Activated CD4-positive, CD25-positive, alpha-beta regulatory T cell treated with anti-CD3 and anti-CD28 coated beads, Interleukin-2, amount 50 U/mL, for 16 hours (primary cell): Measurements from ENCODE around the gene COMMD2.

ENCODE experiments used
- DNase-seq: peaks from one replicate; pipeline ENCODE4 v3.0.0-alpha.2; 2020; ENCODE audit warnings: low read depth, low spot score

The COMMD2 gene

DNA sequence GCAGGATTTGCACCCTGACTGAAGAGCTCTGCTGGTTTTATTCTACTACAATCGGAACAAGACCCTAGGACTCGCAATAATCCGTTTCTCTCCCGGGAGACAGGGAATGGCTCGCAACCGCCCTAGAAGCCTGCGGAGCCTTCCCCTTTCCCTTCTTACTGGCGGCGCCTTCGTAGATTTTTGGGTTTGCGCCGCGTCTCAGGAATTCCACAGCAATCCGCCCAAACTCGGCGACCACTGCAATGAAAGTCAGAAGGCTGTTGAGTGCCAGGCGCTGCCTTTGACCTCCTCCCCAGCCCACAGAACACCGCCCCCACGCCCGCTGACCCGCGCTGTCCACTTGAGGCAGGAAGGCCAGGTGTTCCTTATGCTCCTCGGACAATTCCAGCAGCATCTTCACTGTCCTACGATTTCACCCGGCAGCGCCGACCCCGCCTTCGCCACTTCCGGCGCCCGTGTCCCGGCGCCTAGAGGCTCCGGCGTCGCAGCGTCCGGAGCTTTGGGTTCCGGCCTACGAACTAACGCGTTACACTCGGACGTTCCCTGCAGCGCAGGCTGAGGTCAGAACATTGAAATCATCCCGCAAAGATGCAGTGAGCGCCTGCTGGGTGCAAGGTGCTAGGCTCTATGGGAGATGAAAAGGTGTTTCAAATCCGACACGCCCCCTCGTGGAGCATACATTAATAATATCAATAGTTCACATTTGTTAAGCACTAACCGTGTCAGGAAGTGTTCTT is at the start of gene COMMD2:
Gene COMMD2 (minus strand): TSS at position 439 of the 737 bp plus-strand sequence. CDS start 45 bp downstream, at position 394.
- DNase-seq, result peak; percentile 51

DNA sequence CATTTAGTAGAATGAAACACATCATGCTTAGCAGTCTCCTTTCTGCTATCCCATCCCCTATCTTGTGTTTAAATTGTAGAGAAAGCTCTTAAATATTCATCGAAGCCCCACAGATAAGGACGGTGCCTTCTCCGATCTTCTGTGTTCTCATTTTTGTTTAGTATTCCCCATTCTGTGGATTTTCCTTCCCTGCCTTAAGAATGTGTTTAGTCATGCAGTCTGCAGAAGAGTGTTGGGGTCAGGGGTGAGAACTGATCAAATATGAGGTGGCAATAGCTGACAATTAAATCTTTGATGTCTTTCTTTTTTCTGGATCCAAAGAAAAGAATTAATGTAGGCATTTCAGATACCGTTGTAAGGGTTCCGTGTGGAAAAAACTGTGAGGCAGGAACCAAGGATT is 49.4 kb upstream of the COMMD2 start:
- DNase-seq, result no peak

DNA sequence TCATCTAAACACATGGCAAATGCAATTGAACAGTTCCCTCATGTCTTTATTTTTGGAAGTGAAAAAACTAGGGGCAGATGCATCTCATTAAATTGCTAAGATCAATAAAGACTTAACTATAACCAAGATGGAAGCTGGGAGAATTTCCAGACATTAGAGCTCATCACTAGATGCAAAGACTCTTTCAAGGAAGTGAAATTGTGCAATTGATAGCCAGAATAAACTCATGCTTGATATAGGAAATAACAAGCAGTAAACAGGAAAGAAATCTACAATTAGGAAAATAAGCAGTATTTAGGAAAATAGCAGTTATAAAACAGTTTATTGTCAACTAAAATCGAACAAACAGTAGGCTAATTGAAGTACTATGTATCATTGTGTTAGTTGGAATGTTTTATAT is 48.9 kb upstream of the COMMD2 start:
- no peak for DNase-seq

DNA sequence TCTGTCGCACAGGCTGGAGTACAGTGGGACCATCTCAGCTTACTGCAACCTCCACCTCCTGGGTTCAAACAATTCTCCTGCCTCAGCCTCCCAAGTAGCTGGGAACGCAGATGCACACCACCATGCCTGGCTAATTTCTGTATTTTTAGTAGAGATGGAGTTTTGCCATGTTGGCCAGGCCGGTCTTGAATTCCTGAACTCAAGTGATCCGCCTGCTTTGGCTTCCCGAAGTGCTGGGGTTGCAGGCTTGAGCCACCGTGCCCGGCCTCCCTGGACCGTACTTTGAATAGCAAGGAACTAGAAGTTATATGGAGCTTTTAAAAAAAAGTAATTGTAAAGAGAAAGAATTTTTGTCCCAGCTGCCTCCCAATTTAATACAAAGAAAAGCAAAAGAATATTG is 48.4 kb upstream of the COMMD2 start:
- DNase-seq, result no peak

DNA sequence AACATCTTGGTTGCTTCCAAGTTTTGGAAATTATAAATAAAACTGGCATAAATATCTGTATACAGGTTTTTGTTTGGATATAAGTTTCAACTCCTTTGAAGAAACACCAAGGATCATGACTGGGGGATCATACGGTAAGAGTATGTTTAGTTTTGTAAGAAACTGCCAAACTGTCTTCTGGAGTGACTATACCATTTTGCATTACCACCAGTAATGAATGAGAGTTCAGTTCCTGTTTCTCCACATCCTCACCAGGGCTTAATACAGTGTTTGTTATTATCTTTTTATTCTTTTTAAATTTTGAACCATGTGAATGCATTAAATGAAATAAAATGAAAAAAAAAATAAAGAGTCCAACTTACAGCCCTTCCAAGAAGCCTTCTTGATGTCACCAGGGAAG is 43.7 kb upstream of the COMMD2 start:
- DNase-seq, result no peak

DNA sequence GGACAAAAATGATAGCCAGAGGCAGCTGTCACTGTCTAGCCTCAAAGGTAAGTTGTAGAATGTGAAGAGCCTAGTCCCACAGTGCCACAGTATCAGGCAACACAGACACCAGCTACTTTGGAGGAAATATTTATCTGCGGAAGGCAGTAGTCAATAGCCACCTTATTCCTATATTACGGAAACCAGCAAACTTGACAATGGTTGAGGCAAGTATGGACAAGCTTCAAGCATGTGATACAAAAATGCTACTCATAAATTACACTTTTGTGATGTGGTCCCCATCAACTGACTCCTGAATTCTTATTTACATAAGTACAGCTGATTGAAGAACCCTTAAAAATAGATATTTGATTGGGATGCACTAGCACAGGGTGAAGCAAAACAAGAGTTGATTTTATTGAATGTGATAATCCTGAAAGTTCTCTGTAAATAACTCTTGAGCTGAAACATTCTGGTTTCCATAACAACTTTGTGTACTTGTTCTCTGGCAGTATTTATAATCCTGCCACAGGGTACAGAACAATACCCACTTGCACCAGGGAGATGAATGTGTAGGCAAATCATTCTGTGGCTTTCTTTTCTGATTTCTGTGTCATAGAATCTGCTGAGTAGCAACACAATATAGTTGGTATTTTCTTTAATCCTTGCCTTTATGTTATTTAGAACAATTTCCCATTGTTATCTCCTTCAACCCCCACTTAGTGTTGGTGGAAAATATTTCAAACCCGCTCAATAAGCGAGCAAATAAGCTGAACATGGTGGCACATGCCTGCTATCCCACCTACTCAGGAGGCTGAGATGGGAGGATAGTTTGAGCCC is 40.4 kb upstream of the COMMD2 start, which contains the start of gene ANKUB1:
Gene ANKUB1 (minus strand): TSS at position 103 of the 819 bp plus-strand sequence. CDS start 188 bp downstream, outside the sequence.
- no peak for DNase-seq

DNA sequence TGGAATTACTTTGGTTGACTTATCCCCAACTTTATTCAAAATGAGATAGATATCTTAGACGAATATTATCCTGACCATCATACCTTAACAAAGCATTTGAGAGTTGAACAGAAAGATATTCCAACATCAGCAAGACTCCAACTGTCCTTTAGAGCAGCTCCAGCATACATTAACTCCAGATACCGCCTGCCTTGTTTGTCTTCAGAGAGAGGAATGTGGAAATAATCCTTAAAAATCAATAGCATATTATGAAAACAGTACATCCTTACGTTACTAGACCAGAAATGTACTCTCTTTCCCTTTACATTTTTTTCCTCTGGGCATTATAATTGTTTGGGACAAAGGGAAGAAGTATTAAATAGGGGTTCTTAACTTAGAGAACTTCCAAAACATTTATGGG is 38.4 kb upstream of the COMMD2 start:
- DNase-seq, result no peak

DNA sequence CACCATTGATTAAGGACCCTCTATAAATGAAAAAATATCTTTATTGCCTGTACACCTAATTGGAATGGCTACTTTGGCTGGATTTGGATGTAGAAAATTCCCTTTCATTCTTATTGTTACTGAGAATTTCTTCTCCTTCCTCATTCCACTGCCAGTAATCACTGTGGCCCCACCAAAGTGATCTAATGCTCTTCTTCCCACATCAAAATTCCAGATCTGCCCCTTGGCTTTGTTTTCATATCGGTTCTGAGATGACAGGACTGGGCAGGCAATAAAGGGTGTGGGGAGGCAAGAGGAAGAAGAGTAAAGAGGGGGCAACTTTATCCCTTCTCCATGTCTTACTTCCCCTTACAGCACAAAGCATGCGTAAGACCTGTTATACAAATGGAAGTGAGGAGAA is 38.0 kb upstream of the COMMD2 start:
- DNase-seq, result no peak

DNA sequence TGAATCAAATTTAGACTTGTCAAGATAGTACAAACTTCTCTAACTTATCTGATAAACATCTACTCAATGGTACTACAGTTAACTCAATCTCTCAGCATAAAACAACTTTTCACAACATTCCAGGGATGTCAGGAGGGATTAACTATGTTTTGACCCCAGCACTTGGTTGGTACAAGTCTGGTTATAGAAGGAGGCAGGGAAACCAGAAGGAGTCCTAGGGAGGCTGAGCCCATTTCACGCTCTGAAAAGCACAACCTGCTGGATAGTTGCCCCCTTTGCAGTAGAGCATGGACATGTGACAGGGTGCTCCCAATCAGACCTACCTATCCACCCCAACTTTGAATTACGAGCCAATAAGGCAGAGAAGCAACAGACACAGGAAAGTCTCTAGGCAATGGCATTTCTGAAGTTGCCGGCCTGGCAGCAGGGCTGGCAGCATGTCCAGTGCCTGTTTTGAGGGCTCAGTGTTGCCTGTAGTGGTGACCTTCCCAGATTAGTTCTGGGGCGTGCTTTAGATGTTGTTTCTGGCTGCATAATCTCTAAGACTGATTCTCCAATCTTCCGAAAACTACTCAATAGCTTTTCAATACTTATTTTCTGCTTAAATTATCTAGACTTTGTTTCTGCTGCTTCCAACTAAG is 31.9 kb upstream of the COMMD2 start:
- no peak for DNase-seq

DNA sequence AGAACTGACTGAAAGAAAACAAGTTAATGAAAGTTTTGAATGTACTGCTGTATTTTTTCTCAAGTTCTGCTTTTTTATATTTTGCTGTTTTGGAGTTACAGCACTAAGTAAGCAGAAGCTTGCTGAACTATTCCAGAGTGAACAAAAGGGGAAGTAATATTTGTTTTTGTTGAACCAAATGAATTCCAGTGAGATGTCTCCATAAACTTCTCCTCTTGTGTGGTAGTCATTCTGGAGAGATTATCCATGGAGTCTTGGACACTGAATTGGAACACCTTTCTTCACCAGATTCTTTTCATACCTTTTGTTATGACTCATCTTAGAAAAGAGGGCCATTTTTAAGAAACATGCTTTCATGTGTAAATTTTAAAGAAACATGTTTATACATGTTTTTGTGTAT is 31.3 kb upstream of the COMMD2 start:
- no peak for DNase-seq

DNA sequence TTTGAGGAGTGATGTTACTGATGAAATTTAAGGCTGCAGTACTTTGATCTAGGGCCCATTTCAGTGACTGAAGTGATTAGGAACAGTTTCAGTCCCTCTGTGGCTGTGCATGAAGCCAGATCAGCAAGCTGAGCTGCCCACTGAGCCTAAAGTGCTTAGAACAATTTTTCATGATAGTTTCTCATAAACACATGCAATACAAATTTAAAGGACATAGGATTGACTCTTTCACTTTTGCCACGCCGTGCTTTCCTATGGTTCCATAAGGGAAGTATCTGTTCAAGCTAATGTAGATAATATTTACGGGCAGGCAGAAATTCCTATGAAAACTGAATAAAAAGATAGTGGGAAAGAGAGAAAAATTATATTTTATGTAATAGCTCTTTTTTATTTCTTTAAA is 29.5 kb upstream of the COMMD2 start:
- no peak for DNase-seq

DNA sequence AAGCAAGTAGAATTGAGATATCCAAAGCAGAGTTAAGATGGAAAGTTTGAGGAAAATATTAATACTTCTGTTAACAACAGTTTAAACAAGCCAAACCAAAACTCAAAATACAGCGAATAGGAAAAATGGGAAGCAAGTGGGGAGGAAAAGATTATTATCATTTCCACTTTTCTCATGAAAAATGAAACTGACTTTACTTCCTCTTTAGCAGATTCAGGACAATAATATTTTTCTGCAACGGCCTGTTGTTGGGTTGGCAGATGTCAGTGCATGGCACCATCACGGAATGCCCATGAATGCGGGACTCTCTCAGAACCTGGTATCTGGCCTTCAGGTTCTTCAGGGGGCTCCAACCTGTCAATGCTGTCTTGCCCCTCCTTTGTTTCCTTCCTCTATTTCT is 28.9 kb upstream of the COMMD2 start:
- DNase-seq, result no peak

DNA sequence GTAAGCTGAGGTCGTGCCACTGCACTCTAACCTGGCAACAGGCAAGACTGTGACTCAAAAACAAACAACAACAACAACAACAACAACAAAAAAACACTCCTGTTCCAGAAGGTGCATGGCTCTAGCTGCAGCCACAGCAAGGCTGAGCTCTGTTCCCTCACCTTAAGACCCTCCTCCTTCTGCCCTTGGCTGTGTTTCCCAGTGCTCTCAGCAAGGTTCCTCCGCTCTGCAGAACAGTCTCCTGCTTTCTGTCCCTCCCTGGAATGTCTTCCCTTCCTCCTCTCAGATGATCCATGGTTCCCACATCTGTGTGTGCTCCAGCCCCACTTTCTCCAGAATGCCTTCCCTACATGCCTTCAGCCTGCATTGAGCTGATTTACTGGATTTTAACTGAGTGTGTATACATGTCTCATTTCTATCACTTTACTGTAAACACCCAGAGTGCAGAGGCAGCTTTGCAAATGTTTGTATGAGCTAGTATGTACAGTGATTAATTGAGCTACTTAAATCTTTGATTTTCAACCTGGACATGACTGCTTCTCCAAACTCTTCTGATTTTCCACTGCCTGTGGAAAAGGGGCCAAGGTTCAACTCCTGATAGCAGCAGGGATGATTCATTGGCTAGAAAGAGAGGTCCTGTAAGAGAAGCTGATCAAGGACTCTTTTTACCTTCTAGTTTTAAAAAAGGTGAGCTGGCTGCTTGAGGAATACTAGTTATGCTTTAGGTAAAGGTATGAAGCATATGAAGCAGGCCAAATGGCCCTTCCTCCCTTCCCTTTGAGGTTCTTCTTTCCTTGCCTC is 25.3 kb upstream of the COMMD2 start:
- no peak for DNase-seq

DNA sequence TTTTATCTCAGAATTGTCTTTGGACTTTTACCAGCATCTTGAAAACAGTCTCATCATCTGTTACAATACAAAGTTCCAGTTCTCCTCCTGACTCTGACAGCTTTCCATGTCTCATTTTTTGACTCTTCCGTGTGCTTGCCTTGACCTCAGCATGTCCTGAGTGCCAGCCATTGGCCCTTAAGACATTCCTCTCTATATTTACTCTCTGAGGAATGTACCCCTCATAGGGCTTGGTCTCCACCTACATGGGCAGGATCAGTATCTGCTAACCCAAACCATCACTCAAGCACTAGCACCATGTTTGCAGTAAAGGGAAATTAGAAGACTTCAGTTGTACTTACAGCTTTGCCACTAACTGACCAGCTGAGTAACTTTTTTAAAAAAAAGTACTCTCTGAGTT is 23.9 kb upstream of the COMMD2 start:
- no peak for DNase-seq

DNA sequence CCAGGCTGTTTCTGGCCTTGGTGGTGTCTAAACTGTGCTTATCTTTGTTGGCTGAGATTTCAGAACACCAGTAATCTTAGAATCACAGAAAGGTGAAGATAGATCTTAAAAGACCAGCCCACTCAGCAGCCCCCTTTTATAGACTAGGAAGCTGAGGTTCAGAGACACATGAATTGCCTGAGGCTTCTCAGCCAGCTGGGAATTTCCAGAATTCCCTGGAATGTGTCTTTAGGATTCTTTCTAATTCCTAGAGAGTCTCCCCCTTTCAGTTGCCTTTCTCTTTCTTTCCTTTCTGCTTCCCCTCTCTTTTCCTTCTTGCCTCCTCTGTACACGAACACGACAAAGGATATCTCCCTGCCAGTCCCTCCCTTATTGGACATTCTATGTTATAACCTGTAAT is 20.6 kb upstream of the COMMD2 start:
- DNase-seq, result no peak

DNA sequence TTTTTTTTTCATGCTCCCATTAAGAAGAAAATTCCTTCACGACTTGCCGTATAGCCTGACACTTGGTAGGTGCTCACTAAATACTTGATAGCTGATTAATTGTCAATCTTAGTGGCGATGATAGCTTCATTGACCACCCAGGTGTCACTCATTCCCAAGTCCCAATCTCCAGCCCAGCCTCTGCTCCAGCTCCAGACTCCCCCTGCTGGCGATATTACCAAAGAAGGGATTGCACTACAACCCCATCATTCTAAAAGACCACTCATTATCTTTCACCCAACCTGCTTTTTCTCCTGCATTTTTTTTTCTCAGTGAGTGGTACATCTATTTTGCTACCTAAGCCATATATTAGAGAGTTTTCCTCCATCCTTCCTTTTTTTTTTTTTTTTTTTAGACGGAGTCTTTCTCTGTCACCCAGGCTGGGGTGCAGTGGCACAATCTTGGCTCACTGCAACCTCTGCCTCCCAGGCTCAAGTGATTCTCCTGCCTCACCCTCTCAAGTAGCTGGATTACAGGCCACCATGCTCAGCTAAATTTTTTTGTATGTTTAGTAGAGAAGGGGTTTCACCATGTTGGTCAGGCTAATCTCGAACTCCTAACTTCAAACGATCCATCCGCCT is 19.5 kb upstream of the COMMD2 start:
- DNase-seq, result peak; percentile 21

DNA sequence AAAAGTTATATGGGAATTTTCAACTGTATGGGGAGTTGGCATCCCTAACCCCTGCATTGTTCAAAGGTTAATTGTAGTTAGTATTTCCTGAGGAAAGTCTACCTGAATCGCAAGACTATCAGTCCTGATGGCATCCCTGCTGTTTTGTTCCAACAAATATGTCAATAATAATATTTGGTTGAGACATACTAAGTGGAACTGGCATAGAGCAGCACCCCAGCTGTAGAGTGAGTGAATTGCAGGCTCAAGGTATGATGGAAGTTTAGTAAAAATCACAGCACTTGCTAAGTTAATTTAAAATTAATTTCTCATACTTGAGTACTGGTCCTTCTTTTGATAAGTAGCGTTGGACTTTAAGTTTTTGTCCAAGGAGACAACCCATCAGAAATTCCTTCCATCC is 18.0 kb upstream of the COMMD2 start:
- no peak for DNase-seq

DNA sequence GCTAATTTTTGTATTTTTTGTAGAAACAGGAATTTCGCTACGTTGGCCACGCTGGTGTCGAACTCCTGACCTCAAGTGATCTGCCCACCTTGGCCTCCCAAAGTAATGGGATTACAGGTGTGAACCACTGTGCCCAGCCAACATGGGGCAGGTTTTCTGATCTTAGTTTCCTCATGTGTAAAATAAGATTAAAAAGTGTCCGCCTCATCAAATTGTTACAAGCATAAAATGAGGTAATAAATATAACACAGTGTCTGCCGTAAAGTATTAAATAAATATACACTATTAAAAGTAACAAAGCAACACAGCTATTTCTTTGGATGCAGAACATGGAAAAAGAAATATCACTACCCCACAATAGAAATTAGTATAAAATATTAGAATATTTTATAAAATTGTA is 16.4 kb upstream of the COMMD2 start:
- DNase-seq, result no peak

DNA sequence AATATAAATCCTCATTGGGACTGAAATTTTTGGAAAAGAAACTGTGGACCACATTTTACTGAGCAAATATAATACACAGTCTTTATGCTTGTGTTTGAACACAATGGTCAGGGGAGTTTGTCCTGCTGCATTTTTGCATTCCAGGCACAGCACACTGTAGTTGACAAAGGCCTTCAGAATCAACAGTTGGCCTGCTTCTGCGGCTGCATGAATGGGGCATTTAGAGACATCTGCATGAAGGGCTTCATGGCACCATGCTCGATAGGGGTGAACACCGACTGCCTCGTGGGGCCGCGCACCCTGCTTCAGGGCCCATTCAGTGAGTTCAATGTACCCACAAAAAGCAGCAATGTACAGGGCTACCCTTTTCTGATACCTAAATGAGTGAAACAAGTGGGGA is 15.4 kb upstream of the COMMD2 start:
- DNase-seq, result no peak

DNA sequence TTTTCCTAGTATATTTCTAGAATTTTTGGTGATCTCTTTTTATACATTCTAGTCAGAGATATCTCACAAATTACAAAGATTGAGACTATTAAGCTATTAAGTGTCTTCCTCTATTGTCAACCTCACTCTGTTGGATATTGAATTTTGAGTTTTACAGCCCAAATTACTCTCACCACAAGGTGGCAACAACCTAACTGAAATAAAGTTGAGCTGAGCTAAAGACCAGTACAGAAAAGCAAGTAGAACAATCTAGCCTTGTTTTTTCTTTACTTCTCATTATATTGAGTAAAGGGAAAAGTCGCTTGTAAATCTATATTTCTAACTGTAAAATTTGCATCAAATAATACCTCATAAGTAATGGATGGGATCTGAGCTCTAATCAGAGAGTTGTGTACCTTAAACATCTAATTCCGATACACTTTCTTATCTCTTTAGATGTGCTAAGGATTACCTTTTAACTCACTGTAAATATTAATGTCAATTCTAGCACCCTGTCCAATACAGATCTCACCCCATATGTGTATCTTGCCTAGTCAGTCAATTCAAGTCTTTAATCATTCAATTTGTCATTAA is 13.6 kb upstream of the COMMD2 start:
- DNase-seq, result no peak

DNA sequence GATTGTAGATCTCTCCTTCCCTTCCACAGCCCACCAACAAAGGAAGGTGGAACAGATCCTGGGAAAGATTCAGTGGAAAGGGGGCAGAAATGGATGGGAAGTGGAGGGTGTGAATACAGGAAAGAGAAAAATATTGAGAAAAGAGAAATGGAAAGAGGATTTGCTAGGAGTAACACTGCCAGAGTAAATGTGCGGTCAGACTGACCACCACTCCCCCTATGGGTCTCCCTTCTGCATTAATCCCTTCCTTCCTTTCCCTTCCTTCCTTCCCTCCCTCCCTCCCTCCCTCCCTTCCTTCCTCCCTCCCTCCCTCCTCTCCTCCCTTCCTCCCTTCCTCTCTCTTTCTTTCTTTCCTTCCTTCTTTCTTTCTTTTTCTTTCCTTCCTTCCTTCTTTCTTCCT is 12.0 kb upstream of the COMMD2 start:
- DNase-seq, result no peak
